HAP-1 (cell line): ENCODE results near the gene PLCXD3.

Experiments used
- DNase-seq, 2 experiments: peaks; one replicate each; pipeline ENCODE4 v3.0.0-alpha.2; 2016 to 2020; ENCODE audit warnings: low spot score in 2 of 2
- H3K27me3 ChIP-seq: fragments of 250-450 bp; sonication (Bioruptor Pico); 2 replicates; pipeline ENCODE4 v1.5.1; 2020; ENCODE audit warnings: low read depth, mild to moderate bottlenecking, moderate library complexity
- H3K36me3 ChIP-seq: fragments of 250-450 bp; sonication (Bioruptor Pico); replicated peaks from 2 replicates; pipeline ENCODE4 v1.5.1; 2020; ENCODE audit warnings: mild to moderate bottlenecking
- H3K4me1 ChIP-seq: fragments of 250-450 bp; sonication (Bioruptor Pico); 2 replicates; pipeline ENCODE4 v1.5.1; 2020; ENCODE audit warnings: mild to moderate bottlenecking
- H3K4me3 ChIP-seq: fragments of 250-450 bp; sonication (Bioruptor Pico); 2 replicates; pipeline ENCODE4 v1.5.1; 2020; ENCODE audit warnings: mild to moderate bottlenecking, moderate library complexity
- H3K9me3 ChIP-seq: fragments of 250-450 bp; sonication (Bioruptor Pico); 2 replicates; pipeline ENCODE4 v1.5.1; 2020; ENCODE audit warnings: mild to moderate bottlenecking, moderate library complexity
- in situ Hi-C: fragments of 300-500 bp; cut with MboI; formaldehyde crosslinking; loops from 3 replicates; pipeline ENCODE4 v1.14.3; 2020; ENCODE audit warnings: low sequenced_read_pairs, inconsistent platforms, mixed read lengths

PLCXD3 gene

DNA sequence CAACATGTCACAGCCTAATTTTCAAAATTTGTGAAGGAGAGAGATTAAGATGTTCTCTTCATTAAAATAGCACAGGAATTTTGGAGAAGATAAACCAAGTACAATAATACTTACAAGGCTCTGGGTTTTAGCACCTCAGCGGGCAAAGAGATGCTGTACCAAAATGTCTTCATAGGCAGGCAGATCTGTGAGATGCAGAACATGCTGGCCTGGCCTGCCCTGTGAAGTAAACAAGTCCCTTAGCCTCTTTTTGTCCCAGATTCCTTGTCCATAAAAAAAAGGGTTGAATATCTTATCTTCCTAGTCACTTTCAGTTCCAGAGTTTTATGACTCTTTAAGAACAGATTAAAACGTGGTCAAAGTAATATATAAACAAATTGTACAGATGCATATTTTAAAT is 244.0 kb downstream of the PLCXD3 start:
- in situ Hi-C loops = no loop called here
- Histone ChIP-seq H3K36me3 (no peaks in the 10 kb centered on the region), H3K4me1 (no peaks in the 10 kb centered on the region), H3K9me3 (no peaks in the 10 kb centered on the region), H3K27me3 (no peaks in the 10 kb centered on the region; the same call in 1 of the 2 replicates), H3K4me3 (no peak overlapping the region)
- no peak for DNase-seq

GRCh38 chr5:41264019-41264418 is 246.4 kb downstream of the PLCXD3 start:
- Histone ChIP-seq H3K36me3 (no peaks in the 10 kb centered on the region), H3K27me3 (no peaks in the 10 kb centered on the region; the same call in 1 of the 2 replicates), H3K4me1 (no peaks in the 10 kb centered on the region), H3K4me3 (no peak overlapping the region), H3K9me3 (no peaks in the 10 kb centered on the region)
- in situ Hi-C loops = no loop called here
- no peak for DNase-seq

GRCh38 chr5:41263335-41263734 is 247.1 kb downstream of the PLCXD3 start:
- DNase-seq = no peak
- no peak overlapping the region for H3K4me3 ChIP-seq
- H3K36me3 ChIP-seq = no peaks in the 10 kb centered on the region
- no peaks in the 10 kb centered on the region; the same call in 1 of the 2 replicates for H3K27me3 ChIP-seq
- H3K4me1 ChIP-seq = no peaks in the 10 kb centered on the region
- in situ Hi-C loops = no loop called here
- no peaks in the 10 kb centered on the region for H3K9me3 ChIP-seq
